ENCODE measurements around the gene HOXA4. TPM values are rescaled to one million over a fixed set of nuclear protein-coding genes. Genes with fewer than 3 reads are reported as not detected.

The HOXA4 gene
- total and polyA plus RNA-seq, 3 experiments from 2014 or later: 0.11 to 0.20 TPM; not detected in 1

- no peak overlapping the region for H3K27ac Mint-ChIP-seq
Observed at GRCh38 chr7:27145914-27146412, 15.4 kb upstream of the HOXA4 start.

GRCh38 chr7:27145165-27145913 is 14.8 kb upstream of the HOXA4 start:
- DNase-seq: no peak
- H3K27ac Mint-ChIP-seq: peak overlapping the region in 1 of 8 donors; percentile 7
- Histone ChIP-seq H3K4me3 (ENCODE audit: low read length) (no peak overlapping the region), H3K9me3 (ENCODE audit: low read length) (no peaks in the 10 kb centered on the region), H3K27ac (ENCODE audit: low read depth, low read length) (no peak overlapping the region), H3K4me1 (ENCODE audit: insufficient read depth, low read length) (peaks cover under 1% of the 10 kb centered on the region), H3K36me3 (ENCODE audit: insufficient read depth, low read length) (no peaks in the 10 kb centered on the region), H3K27me3 (ENCODE audit: insufficient read depth, low read length, poor library complexity, severe bottlenecking) (peaks cover 37% of the 10 kb centered on the region)
- ChIA-PET POLR2A (no interaction called here), CTCF (no interaction called here)
- no peaks in the 10 kb centered on the region for H3K36me3 Mint-ChIP-seq
- no peak overlapping the region for H3K4me3 Mint-ChIP-seq
- H3K27me3 Mint-ChIP-seq: peaks cover 56 to 77% of the 10 kb centered on the region in 2 donors
- peaks cover 0 to 18% (median 7%) of the 10 kb centered on the region in 3 donors for H3K4me1 Mint-ChIP-seq
- H3K9me3 Mint-ChIP-seq: no peaks in the 10 kb centered on the region

More at GRCh38 chr7:27145914-27146412, 15.4 kb upstream of the HOXA4 start:
- H3K36me3 Mint-ChIP-seq: no peaks in the 10 kb centered on the region
- H3K4me1 Mint-ChIP-seq: peaks cover 2 to 24% (median 12%) of the 10 kb centered on the region in 3 donors
- ChIA-PET CTCF (interaction anchor here (1.0 to 1.4 kb wide), 2 partner anchors 15 to 17 kb away, joined by 3 read pairs; no protein-coding TSS in a partner anchor), POLR2A (no interaction called here)
- H3K4me3 Mint-ChIP-seq: no peak overlapping the region
- H3K9me3 Mint-ChIP-seq: no peaks in the 10 kb centered on the region
- H3K27me3 Mint-ChIP-seq: peaks cover 60 to 76% of the 10 kb centered on the region in 2 donors
- Histone ChIP-seq H3K9me3 (ENCODE audit: low read length) (no peaks in the 10 kb centered on the region), H3K27ac (ENCODE audit: low read depth, low read length) (no peak overlapping the region), H3K4me1 (ENCODE audit: insufficient read depth, low read length) (peaks cover 6% of the 10 kb centered on the region), H3K4me3 (ENCODE audit: low read length) (no peak overlapping the region), H3K36me3 (ENCODE audit: insufficient read depth, low read length) (no peaks in the 10 kb centered on the region), H3K27me3 (ENCODE audit: insufficient read depth, low read length, poor library complexity, severe bottlenecking) (peaks cover 42% of the 10 kb centered on the region)
- no peak for DNase-seq

DNA sequence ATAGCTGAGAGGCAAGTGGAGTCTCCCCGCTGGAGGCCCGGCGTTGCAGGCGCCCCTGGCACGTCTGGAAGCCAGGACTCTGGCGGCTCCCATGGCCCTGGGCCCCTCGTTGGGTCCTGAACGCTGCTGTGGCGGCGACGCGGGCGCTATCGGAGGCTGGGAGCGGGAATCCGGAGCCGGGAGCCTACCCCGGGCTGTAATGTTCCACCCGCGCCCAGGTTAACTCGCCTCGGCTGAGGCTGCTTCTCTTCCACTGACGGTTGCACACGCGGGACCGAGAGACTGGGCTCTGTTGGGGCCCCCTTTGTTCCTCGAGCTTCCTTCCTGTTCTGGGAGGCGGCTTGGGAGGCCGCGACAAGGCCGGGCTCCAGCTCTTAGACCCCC is 14.2 kb upstream of the HOXA4 start:
- DNase-seq: no peak
- peaks cover 0 to 13% (median 5%) of the 10 kb centered on the region in 3 donors for H3K4me1 Mint-ChIP-seq
- H3K9me3 Mint-ChIP-seq: no peaks in the 10 kb centered on the region
- H3K4me1 ChIP-seq (ENCODE audit: insufficient read depth, low read length): no peaks in the 10 kb centered on the region
- no peak overlapping the region for H3K4me3 ChIP-seq (ENCODE audit: low read length)
- H3K27me3 ChIP-seq (ENCODE audit: insufficient read depth, low read length, poor library complexity, severe bottlenecking): peaks cover 35% of the 10 kb centered on the region
- H3K9me3 ChIP-seq (ENCODE audit: low read length): no peaks in the 10 kb centered on the region
- no peaks in the 10 kb centered on the region for H3K36me3 Mint-ChIP-seq
- H3K4me3 Mint-ChIP-seq: no peak overlapping the region
- CTCF ChIA-PET: no interaction called here
- peaks cover 51 to 71% of the 10 kb centered on the region in 2 donors for H3K27me3 Mint-ChIP-seq
- H3K27ac ChIP-seq (ENCODE audit: low read depth, low read length): no peak overlapping the region
- POLR2A ChIA-PET: no interaction called here
- no peaks in the 10 kb centered on the region for H3K36me3 ChIP-seq (ENCODE audit: insufficient read depth, low read length)
- H3K27ac Mint-ChIP-seq: no peak overlapping the region

DNA sequence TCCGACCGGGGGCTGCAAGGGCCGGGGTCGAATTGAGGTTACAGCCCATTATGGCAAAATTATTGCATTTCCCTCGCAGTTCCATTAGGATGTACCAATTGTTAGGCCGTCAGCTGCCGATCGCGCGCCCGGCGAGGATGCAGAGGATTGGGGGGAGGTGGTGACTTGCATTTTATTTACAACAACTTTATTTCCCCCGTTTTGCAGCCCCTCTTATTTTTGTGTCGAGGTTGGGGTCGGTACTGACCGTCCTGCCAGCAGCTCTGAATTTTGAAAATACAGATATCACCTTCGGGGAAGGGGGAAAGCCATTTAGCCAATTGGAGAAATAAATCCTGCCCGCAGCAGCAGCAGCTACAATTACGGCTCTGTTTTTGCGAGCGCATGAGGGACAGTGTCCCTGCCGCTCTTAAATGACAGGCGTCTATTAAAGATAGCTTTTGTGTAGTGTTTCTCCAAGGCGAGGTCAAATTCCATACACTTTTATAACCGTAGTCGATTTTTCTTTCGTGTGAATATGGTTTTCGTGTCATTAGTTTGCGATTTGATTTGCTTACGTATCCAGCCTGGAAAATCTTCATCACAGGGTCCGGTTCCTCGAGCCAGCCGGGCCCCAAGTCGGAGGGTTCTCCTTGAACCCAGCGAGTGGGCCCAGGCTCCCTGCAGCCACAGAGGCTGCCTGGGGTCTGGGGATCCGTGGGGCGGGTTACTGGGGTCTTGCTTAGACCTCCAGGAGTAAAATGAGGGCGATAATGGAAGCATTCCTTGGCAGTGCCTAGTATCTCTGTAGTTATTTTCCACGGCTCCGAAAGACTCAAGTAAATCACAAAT is 13.6 kb upstream of the HOXA4 start:
- Histone ChIP-seq H3K36me3 (ENCODE audit: insufficient read depth, low read length) (no peaks in the 10 kb centered on the region), H3K9me3 (ENCODE audit: low read length) (no peaks in the 10 kb centered on the region), H3K27ac (ENCODE audit: low read depth, low read length) (no peak overlapping the region), H3K4me3 (ENCODE audit: low read length) (no peak overlapping the region), H3K4me1 (ENCODE audit: insufficient read depth, low read length) (no peaks in the 10 kb centered on the region), H3K27me3 (ENCODE audit: insufficient read depth, low read length, poor library complexity, severe bottlenecking) (peaks cover 31% of the 10 kb centered on the region)
- H3K36me3 Mint-ChIP-seq: no peaks in the 10 kb centered on the region
- no peak overlapping the region for H3K27ac Mint-ChIP-seq
- peak overlapping the region in 1 of 7 donors; percentile 65 for H3K4me3 Mint-ChIP-seq
- no peak for DNase-seq
- POLR2A ChIA-PET: no interaction called here
- H3K9me3 Mint-ChIP-seq: no peaks in the 10 kb centered on the region
- peaks cover 45 to 65% of the 10 kb centered on the region in 2 donors for H3K27me3 Mint-ChIP-seq
- CTCF ChIA-PET: no interaction called here
- H3K4me1 Mint-ChIP-seq: peaks cover 0 to 12% (median 5%) of the 10 kb centered on the region in 3 donors

DNA sequence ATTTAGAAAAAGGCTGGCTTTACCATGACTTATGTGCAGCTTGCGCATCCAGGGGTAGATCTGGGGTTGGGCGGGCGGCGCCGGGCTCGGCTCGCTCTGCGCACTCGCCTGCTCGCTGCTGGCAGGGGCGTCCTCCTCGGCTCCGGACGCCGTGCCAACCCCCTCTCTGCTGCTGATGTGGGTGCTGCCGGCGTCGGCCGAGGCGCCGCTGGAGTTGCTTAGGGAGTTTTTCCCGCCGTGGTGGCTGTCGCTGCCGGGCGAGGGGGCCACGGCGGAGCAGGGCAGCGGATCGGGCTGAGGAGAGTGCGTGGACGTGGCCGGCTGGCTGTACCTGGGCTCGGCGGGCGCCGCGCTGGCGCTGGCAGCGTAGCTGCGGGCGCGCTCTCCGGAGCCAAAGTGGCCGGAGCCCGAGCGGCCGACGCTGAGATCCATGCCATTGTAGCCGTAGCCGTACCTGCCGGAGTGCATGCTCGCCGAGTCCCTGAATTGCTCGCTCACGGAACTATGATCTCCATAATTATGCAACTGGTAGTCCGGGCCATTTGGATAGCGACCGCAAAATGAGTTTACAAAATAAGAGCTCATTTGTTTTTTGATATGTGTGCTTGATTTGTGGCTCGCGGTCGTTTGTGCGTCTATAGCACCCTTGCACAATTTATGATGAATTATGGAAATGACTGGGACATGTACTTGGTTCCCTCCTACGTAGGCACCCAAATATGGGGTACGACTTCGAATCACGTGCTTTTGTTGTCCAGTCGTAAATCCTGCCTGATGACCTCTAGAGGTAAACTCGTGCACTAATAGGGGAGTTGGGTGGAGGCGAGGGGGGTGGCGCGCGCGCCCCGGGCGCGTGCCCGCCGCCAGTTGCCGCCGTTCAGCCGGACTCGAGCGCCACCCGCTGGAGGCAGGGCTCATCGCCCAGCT is 12.7 kb upstream of the HOXA4 start, which contains the start of gene HOXA5:
Gene HOXA5 (minus strand): TSS at position 659 of the 927 bp plus-strand sequence. CDS start 74 bp downstream, at position 585.
- ChIA-PET POLR2A (no interaction called here), CTCF (no interaction called here)
- H3K4me3 ChIP-seq (ENCODE audit: low read length): no peak within 1 kb of the TSS
- H3K27me3 Mint-ChIP-seq: peaks cover 39 to 64% of the 10 kb centered on the region in 2 donors
- peak within 1 kb of the TSS in 4 of 7 donors; percentile 20 to 65 (median 32) for H3K4me3 Mint-ChIP-seq
- H3K9me3 ChIP-seq (ENCODE audit: low read length): no peaks in the 10 kb centered on the region
- H3K27ac Mint-ChIP-seq: no peak within 1 kb of the TSS
- no peaks in the 10 kb centered on the region for H3K9me3 Mint-ChIP-seq
- no peaks in the 10 kb centered on the region for H3K4me1 ChIP-seq (ENCODE audit: insufficient read depth, low read length)
- peaks cover 22% of the 10 kb centered on the region for H3K27me3 ChIP-seq (ENCODE audit: insufficient read depth, low read length, poor library complexity, severe bottlenecking)
- DNase-seq: no peak
- H3K36me3 Mint-ChIP-seq: no peaks in the 10 kb centered on the region
- H3K4me1 Mint-ChIP-seq: peaks cover 0 to 9% (median 5%) of the 10 kb centered on the region in 3 donors
- H3K36me3 ChIP-seq (ENCODE audit: insufficient read depth, low read length): no peaks in the 10 kb centered on the region
- H3K27ac ChIP-seq (ENCODE audit: low read depth, low read length): no peak within 1 kb of the TSS

- H3K27me3 Mint-ChIP-seq: peaks cover 34 to 63% of the 10 kb centered on the region in 2 donors
Observed at GRCh38 chr7:27142580-27143022, 12.0 kb upstream of the HOXA4 start.

GRCh38 chr7:27141923-27142579 is 11.5 kb upstream of the HOXA4 start:
- no peak overlapping the region for H3K4me3 Mint-ChIP-seq
- peaks cover 0 to 1% (median 0%) of the 10 kb centered on the region in 3 donors for H3K4me1 Mint-ChIP-seq
- Histone ChIP-seq H3K9me3 (ENCODE audit: low read length) (no peaks in the 10 kb centered on the region), H3K36me3 (ENCODE audit: insufficient read depth, low read length) (no peaks in the 10 kb centered on the region), H3K4me1 (ENCODE audit: insufficient read depth, low read length) (no peaks in the 10 kb centered on the region), H3K27ac (ENCODE audit: low read depth, low read length) (no peak overlapping the region), H3K27me3 (ENCODE audit: insufficient read depth, low read length, poor library complexity, severe bottlenecking) (peaks cover 19% of the 10 kb centered on the region), H3K4me3 (ENCODE audit: low read length) (no peak overlapping the region)
- H3K9me3 Mint-ChIP-seq: no peaks in the 10 kb centered on the region
- H3K27ac Mint-ChIP-seq: no peak overlapping the region
- peaks cover 32 to 63% of the 10 kb centered on the region in 2 donors for H3K27me3 Mint-ChIP-seq
- CTCF ChIA-PET: interaction anchor here (1.3 to 1.7 kb wide), 2 partner anchors 9 to 11 kb away, joined by 4 to 5 read pairs; partner anchors contain the start of gene HOXA4
- DNase-seq: no peak
- H3K36me3 Mint-ChIP-seq: no peaks in the 10 kb centered on the region
- POLR2A ChIA-PET: no interaction called here

More at GRCh38 chr7:27142580-27143022, 12.0 kb upstream of the HOXA4 start:
- CTCF ChIA-PET: interaction anchor here (1.7 kb wide), 1 partner anchor 8 kb away, joined by 4 read pairs; no protein-coding TSS in a partner anchor
- Histone ChIP-seq H3K36me3 (ENCODE audit: insufficient read depth, low read length) (no peaks in the 10 kb centered on the region), H3K9me3 (ENCODE audit: low read length) (no peaks in the 10 kb centered on the region), H3K27ac (ENCODE audit: low read depth, low read length) (no peak overlapping the region), H3K4me3 (ENCODE audit: low read length) (no peak overlapping the region), H3K27me3 (ENCODE audit: insufficient read depth, low read length, poor library complexity, severe bottlenecking) (peaks cover 20% of the 10 kb centered on the region), H3K4me1 (ENCODE audit: insufficient read depth, low read length) (no peaks in the 10 kb centered on the region)
- Mint-ChIP-seq H3K4me3 (peak overlapping the region in 2 of 7 donors; percentile 24 to 41), H3K9me3 (no peaks in the 10 kb centered on the region), H3K27ac (no peak overlapping the region), H3K4me1 (peaks cover 0 to 5% (median 1%) of the 10 kb centered on the region in 3 donors), H3K36me3 (no peaks in the 10 kb centered on the region)
- no peak for DNase-seq
- POLR2A ChIA-PET: no interaction called here
